ENCODE data around the gene LOX.

- TF ChIP-seq, protein P1, sequence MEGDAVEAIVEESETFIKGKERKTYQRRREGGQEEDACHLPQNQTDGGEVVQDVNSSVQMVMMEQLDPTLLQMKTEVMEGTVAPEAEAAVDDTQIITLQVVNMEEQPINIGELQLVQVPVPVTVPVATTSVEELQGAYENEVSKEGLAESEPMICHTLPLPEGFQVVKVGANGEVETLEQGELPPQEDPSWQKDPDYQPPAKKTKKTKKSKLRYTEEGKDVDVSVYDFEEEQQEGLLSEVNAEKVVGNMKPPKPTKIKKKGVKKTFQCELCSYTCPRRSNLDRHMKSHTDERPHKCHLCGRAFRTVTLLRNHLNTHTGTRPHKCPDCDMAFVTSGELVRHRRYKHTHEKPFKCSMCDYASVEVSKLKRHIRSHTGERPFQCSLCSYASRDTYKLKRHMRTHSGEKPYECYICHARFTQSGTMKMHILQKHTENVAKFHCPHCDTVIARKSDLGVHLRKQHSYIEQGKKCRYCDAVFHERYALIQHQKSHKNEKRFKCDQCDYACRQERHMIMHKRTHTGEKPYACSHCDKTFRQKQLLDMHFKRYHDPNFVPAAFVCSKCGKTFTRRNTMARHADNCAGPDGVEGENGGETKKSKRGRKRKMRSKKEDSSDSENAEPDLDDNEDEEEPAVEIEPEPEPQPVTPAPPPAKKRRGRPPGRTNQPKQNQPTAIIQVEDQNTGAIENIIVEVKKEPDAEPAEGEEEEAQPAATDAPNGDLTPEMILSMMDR (IDR thresholded peaks at IDR 0.05) = no peak
- peak in 1 of 2 donors; percentile 31 for TF ChIP-seq POLR2AphosphoS5 (IDR thresholded peaks at IDR 0.05; ENCODE audit: insufficient read depth in 1 of 2, low read depth in 1 of 2)
Observed at GRCh38 chr5:122110987-122111386, 32.9 kb upstream of the LOX start.

Data from vagina (tissue), 2 donors.